Measurements from ENCODE around the gene FBXO15.
A peak's percentile ranks its signal among the peaks of the same experiment; 100 is the strongest.

FBXO15 gene, protein sequence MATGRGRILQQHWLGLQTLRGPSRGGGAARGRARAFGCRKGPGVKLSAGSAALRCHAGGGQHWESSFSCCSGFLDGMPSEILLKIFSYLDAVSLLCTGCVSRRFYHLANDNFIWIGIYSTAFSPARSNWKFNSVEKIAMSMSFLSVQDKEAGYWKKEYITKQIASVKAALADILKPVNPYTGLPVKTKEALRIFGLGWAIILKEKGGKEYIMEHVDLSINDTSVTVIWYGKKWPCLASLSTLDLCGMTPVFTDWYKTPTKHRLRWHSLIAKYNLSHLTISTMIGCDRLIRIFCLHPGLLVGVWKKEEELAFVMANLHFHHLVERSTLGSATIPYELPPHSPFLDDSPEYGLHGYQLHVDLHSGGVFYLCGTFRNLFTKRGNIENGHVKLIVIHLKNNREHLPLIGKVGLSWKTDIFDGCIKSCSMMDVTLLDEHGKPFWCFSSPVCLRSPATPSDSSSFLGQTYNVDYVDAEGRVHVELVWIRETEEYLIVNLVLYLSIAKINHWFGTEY

DNA sequence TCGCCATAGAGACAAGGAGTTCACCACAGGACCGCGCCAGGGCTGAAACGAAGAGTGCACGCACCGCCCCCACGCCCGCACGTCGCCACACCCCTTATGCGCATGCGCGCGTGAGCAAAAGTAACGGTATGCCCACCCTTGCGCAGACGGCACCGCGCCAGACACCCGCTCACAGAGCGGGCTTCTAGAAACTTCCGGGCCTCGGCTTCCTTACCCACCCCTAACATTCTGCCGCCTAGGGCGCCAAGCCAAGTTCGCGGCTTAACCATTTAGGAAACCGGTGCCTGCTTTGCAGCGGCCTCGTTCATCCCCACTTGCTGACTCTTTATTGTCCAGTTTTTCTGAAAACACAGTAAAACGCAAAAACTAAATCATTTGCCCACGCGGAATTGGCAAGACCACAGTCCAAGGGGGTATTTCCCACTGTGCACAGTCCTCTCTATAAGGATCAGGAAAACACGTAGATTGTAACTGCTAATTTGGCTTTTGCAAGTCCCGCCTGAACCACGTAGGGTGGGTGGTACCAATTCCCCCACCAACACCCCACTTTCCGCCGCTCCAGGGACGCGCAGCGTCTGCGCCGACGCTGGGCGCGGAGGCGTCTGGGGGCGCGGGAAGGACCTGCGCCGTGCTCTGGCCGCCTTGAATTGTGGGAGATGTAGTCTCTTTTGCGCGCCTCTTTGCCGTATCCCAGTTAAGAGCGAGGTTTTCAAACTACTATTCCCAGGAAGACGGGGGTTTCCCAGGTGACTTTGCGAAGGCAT is at the start of gene FBXO15, which contains the start of gene TIMM21:
TSS of gene FBXO15 (minus strand) at position 56 of the 764 bp plus-strand sequence. CDS start at position 7, 49 bp downstream.
TSS of gene TIMM21 (plus strand) at position 745 of the 764 bp plus-strand sequence. CDS start 286 bp downstream, outside the sequence.
- DNase-seq, result peak; percentile 95 to 97

DNA sequence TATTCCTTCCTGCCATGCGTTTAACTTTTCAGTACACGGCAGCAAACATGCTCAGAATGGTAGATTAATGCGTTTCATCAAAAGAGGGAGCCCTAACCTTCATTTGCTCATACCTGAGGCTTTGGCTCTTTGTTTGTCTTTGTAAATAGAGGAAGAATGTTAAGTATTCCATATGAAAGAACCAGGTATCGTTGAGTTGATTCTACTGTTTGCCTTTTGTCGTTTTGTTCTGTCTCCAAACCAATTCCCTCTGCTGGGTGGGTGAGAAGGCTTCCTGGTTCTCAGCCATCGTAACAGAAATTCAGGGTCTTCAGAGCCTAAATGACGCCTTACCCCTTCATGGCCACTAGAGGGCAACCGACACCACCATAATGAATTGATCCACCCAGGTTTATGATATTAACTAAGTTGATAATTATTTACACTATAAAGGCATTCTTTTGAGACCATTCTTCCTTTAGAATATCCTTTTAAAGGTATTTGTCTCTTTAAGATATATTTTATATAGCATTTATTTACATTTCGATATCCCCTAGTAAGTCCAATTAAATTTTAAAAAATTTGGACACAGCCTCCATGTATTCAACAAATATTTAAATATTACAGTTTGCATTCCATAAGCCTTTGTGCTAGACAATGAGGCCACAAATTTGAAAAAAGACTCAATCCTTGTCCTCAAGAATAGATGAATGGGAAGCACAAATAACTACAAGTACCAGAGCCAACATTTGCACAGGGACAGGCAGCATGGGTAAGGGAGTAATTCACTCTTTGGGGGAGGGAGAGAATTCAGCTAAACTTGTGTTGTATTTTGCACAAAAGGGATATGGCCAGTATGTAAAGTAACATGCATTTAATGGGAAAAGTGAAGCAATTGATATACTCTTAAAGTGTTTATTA is 48.8 kb upstream of the FBXO15 start:
- DNase-seq, result peak; percentile 58 to 71

DNA sequence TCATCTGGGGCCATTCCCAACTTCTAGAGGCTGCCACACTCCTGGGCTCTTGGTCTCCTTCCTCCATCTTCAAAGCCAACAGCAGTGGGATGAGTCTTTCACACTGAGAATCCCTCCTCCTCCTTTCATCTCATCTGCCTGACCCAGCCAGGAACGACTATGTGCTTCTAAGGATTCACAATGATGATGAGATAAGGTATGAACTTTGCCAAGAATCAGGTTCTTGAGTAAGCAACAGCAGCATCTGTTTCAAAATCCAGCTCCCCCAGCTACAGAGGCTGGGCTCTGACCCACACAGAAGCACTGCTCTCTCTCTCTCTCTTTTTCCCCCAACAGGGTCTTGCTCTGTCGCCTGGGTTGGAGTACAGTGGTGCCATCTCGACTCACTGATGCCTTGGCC is 47.1 kb upstream of the FBXO15 start:
- no peak for DNase-seq

DNA sequence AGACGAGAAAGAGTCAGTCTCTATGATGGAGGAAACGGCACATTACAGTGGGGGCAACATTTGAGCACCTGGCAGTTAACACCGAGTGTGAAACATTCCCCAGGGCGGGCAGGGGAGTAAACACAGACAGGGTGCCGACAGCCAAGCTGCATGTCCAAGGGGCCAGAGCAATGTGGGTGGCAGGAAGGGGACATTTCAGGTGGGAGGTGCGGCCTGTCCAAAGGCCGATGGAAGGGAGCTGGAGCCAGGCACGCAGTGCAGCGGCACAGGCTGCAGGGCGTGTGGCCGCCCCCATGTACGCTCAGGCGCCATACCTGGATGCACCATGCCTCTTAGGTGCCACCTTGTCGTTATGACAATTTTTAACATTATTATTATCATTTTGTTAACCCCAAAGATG is 43.9 kb upstream of the FBXO15 start:
- DNase-seq, result no peak

DNA sequence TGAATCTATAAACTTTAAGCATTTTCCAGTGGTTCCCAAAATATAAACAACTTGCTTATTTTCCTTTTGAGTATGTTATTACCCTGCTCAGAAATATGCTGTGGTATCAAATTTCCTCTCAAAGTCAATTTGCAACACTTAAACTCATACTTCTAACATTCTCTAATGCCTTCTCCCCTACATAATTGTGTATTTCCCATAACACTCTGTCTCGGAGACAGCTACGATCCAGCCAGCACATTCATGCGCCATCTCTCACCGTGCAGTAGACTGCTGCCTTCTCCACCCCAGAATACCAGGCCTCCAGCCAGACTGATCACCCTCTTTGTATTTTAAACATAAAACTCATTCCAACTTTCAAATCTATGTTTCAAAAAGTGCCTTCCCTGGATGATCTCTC is 42.5 kb upstream of the FBXO15 start:
- no peak for DNase-seq

DNA sequence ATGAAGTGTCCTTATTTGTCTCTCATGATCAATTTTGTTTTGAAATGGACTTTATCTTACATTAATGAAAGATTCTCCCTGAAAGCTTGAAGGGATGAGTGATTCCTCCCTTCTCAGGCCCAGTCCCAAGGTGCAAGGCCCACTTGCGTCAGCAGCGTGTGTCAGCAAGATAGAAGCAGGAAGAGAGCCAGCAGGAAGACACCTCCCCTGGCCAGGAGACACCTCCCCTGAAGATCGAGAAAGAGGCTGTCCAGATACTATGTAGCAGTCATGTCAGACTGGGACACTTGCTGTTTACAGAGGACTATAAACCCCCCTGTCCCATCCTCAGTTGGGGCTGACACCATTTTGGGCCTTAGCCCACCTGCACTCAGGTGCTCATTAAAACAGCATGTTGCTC is 39.0 kb upstream of the FBXO15 start:
- no peak for DNase-seq

DNA sequence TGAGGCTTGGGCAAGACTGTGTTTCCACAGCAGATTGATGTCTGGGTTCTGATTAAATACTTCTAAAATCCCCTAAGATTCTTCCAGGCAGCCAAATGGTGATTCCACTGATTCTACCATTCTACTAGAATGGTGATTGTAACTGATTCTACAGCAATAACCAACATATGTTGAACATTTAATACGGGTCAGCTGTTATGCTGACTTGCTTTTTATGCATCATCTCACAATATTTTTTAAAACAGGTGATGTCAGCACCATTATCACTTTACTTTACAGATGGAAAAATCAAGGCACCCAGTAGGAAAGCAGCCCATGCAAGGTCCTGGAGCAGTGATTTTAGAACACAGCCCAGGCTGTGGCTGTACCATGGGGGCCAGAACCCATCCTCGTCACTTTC is 38.2 kb upstream of the FBXO15 start:
- DNase-seq, result no peak

DNA sequence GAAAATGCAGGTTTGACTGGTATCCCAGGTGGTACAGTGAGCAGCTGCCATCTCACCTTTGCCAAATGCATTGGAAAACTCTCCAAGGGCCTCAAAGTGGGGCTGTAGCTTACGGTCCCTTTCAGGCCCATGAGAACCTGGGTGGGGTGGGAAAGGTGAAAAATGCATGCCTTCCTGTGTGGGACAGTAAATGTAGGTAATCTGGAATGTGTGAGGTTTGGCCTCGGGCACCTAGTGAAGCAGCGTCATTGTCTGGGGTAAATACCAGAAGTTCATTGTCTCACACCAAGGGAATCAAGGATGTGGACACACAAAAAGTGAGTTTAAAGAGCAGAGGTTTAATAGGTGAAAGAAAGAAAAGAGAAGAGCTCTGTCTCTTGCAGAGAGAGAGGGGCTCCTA is 37.2 kb upstream of the FBXO15 start:
- no peak for DNase-seq

DNA sequence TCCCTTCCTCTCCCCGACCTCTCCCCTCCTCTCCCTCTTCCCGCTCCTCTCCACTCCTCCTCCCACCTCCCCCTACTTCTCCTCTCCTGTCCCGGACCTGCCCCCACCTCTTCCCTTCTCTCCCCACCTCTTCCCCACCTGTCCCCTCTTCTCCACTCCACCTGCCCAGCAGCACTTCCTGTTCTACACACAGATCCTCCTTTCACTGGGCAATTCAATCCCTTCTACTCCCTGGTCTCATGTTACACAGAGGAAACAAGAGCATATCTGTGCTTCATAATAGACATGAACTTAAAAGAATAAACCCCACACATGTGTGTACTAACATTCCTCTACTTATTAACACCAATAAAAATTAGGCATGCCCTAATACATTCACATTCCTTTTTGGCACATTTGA is 35.5 kb upstream of the FBXO15 start:
- DNase-seq, result no peak

DNA sequence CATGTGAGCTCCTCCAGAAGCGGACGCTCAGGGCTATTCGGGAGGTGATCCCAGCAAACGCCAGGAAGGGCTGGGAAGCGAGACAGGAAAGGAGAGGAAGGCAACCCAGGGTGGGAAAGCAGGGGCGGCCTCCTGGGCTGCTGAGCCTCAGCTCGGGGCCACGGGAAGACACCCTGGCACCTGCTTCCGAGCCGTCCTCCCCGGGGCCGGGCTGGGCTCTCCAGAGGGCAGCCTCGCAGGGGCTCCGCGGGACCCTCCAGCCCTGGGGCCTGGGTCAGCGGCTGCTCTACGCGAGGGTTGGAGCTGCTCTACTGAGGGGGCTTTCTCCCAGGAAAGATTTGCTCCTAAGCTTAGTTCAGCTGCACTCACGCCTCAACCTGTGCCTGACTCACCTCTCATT is 34.7 kb upstream of the FBXO15 start:
- no peak for DNase-seq

DNA sequence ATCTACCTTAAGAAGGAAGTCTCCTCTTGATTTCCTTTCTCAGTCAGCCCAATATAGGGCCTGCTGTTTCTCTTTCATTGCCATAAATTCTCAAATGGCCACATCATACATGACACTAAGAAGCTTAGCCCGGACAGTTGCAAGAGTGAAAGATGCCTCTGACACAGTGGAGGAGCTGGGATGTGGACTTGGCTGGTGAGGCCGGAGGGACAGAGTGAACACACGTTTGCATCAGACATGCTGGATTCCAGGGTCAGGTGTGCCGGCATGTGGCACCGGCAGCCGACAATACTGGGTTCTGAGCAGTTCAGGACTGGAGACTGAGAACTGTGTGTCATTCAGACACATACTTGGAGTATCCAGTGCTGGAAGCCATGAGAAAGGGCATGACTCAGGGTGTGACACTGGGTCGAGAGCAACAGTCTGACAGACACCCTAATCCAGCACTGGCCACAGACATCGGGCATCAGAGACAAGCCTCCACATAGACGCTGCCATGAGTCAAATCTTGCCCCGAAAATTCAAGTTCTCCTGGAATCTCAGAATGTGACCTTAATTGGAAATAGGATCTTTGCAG is 32.1 kb upstream of the FBXO15 start:
- DNase-seq, result no peak

DNA sequence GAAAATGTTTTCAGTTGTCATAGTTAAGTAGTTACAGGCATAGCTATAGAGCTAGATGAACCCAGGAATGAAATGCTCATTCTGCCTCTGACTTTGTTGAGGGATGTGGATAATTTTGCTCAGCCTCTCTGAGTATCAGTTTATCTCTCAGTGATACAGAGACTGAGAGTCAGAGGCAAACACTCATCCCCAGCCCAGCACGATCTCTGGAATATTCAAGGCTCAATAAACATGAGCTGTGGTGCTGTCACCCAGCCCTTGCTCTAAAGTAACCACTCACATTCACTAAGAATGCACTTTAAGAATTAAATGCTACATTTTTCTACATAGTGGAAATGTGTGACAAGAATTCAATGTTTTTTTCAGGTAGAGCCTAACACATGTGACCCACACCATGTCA is 31.2 kb upstream of the FBXO15 start:
- DNase-seq, result no peak

DNA sequence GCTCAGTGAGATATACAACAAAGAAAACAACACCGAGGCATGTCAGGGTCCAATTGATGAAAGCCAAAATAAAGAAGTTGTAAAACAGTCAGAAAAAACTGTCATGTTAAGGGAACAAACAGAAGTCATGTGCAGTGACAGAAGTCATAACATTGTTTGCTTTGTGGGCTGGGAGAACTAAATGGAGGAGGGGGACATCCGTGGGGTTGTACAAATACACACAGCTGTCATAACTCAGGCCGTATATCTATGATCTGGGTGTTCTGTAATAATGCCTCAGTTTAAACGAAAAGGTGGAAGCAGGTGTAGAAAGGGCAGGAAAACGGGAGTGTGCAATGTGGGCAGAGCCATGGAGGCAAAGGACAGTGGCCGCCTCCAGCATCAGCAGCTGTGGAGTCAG is 28.0 kb upstream of the FBXO15 start:
- no peak for DNase-seq

DNA sequence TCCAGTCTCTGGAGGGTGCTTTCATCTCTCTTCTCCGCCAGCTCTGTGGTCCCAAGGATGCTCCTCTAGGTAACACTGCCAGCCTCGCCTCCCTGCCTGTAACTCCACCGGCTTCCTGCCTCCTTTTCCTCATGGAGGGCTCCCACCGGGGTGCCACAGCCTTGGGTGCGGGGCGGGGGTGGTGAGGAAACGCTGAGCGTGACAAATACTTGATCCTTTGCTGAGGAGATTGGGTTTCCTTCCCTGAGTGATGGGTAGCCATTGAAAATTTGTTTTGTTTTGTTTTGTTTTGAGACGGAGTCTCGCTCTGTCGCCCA is 25.8 kb upstream of the FBXO15 start:
- DNase-seq, result no peak

DNA sequence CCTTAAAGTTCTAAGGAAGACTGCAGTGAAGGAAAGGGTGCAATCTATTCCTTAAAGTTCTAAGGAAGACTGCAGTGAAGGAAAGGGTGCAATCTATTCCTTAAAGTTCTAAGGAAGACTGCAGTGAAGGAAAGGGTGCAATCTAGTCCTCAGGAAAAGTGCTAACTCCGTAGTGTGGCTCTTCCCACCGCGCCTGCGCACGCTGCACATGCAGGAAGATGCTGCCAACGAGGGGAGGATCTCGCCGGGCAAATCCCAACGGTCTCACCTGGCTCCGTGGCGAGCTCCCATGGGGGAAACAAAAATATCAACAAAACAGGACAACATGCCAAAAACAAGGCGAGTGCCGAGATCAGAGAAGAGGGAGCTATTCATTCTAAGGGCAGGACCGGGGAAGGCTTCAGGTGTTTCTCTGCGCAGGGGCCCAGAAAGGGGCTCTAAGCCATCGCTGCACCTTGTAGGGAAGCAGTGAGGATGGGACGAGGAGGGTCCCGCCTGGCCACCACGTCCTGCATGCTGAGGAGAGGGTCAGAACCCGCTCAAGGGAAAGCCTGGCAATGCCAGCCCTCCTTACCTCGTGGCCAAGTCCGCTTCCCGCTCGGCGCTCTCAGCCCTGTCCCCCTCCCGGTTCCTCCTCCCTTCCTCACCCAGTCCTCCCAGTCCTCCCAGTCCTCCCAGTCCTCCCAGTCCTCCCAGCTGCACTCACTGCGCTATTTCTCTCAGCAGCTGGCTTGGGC is 25.2 kb upstream of the FBXO15 start:
- no peak for DNase-seq

DNA sequence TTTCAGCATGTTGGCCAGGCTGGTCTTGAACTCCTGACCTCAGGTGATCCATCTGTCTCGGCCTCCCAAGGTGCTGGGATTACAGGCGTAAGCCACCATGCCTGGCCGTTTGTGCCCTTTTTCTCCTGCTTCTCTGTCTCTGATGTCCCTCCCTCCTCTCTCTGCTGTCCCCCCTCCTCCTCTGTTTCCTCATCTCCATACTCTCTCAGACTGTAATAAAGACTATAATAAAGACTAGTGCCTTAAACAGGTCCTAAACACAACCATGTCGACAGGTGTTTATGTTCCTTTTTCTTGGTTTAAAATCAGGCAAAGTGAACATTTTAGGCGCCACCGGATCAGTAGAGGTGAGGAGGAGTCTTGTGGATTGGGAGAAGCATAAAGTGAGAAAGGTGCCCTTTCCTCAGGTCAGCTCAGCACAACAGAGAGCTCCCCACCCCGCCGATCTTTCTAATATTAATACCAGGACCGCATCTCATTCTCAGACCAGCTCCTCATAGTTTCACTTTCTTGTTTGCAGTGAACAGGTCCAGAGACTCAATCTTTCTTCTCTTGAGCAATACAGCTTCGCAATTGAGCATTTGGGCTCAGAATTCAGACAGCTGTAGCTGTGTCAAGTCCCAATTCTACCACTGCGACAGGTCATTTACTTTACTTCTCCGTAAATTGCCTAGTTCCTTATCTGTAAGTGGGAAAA is 24.4 kb upstream of the FBXO15 start:
- no peak for DNase-seq

DNA sequence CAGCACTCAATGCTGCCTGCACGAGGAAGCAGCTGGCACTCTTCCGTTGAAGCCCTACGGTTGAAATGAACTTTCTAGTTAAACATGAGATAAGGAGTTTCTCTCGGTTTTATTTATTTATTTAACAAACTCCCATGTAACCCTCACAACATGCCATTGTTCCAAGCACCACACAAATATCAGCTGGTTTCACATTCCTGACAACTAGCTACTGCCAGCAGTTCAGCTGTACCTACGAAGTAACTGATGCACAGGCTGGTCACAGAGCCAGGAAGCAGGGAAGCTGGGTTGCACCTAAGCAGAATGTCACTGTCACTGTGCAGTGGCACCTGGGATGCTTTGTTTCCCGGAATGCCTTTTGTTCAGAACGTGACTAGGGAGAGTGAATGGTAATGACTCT is 18.8 kb upstream of the FBXO15 start:
- no peak for DNase-seq

DNA sequence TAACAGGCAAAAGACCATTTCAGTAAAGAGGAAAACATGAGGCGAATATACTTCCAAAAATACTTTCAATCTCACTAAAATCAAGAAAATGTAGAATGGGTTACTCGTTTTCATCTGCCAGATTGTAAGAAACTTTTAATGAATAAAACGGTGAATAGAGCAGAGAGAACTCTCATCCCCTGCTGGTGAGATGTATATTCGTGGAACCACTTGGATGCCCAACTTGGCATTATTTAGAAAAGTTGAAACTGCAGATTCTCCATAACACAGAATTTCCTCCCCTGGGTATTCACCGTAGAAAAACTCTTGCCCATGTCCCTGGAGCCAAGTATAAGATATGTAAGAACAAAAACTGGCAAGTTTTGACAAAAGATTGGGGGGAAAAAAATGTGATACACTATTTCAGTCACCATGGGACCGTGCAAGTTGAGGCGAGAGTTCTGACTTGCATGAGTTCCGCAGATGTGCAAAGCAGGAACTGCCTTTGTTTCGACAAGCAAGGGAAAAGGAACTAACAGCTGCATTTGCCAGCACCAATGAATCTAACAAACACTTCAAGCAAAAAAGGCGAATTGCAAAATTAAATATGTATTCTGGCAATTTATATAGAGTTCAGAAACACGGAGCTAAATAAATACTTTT is 15.5 kb upstream of the FBXO15 start:
- peak in 1 of 2 donors; percentile 6 for DNase-seq

DNA sequence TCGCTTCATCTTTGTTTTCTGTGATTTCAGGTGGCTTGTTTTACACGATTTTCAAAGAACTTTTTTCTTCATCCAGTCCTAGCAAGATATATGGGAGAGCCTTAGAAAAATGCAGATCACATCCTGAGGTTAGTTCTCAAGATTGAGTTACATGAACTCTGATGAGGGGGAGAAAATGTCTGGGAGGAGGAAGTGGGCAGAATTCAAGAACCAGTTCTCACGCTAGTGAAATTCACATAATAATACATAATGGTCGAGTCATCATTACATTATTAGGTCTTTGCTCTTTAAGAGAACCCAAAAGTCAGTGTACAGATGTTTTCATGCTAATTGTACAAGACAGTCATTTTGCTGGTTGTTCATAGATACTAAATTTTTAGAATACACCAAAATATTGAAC is 7.6 kb upstream of the FBXO15 start:
- DNase-seq, result no peak

DNA sequence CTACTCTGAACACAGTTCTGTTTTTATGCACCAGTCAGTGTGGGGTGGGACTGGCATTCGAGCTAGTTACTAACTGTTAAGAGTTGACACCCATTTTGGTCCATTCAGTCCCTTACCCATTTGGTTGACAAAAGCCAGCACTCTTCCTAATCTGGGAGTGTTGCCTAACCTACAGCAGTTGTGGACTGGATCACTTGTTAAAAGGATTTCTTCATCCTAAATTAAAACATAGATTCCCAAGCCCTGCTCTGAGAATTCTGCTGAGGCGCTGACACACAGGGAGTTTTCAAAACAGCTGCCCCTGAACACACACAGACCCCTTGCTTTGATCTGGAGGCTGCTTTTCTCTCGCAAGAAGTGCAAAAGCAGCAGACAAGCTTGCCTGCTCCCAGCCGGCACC is 7.1 kb upstream of the FBXO15 start:
- DNase-seq, result no peak

DNA sequence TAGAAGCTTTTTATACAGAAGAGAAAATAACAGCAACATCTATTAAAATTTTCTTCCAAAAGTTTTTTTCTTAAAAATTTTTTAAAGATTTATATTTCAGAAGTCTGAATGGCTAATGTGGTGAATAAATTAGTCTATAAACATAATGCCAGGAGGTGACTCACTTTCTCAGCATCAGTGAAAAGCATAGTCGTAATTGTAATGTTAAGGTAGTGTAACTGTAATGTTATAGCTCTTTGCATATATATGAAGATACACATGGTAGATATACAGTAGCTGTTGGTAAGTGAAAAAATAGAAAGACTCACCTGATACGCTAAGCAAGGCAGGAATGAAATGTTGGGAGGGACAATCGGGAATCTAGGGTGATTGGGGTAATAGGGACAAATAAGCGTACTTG is 6.2 kb upstream of the FBXO15 start:
- DNase-seq, result no peak

Measured in CD4-positive, alpha-beta T cell treated with Interleukin-1 beta for 1 hour (primary cell).